GM10847 (cell line): ENCODE data around the gene SIL1.

ENCODE experiments used
- POLR2A ChIP-seq: IDR thresholded peaks from 2 replicates; pipeline ENCODE4 v1.6.1; 2011; ENCODE audit not compliant: insufficient read length; ENCODE audit errors: extremely low read depth

Gene SIL1

GRCh38 chr5:139076111-139076510 lies 122.1 kb downstream of the SIL1 start:
- no peak for TF ChIP-seq POLR2A

GRCh38 chr5:139075066-139076050 lies 122.8 kb downstream of the SIL1 start:
- TF ChIP-seq POLR2A, result no peak

- no peak for TF ChIP-seq POLR2A
Observed at GRCh38 chr5:139068494-139069151, 129.5 kb downstream of the SIL1 start.

- TF ChIP-seq POLR2A, result no peak
Observed at GRCh38 chr5:139068060-139068459, 130.1 kb downstream of the SIL1 start.

GRCh38 chr5:139065306-139065705 lies 132.9 kb downstream of the SIL1 start:
- no peak for TF ChIP-seq POLR2A

- TF ChIP-seq POLR2A, result no peak
Observed at GRCh38 chr5:139064613-139065012, 133.6 kb downstream of the SIL1 start.

- no peak for TF ChIP-seq POLR2A
Observed at GRCh38 chr5:139063664-139064054, 134.5 kb downstream of the SIL1 start.

GRCh38 chr5:139062910-139063663 lies 135.1 kb downstream of the SIL1 start:
- TF ChIP-seq POLR2A, result no peak

- no peak for TF ChIP-seq POLR2A
Observed at GRCh38 chr5:139061856-139062255, 136.3 kb downstream of the SIL1 start.

GRCh38 chr5:139061274-139061673 lies 136.9 kb downstream of the SIL1 start:
- TF ChIP-seq POLR2A, result no peak

- no peak for TF ChIP-seq POLR2A
Observed at GRCh38 chr5:139058121-139058520, 140.0 kb downstream of the SIL1 start.

GRCh38 chr5:139052975-139053374 lies 145.2 kb downstream of the SIL1 start:
- TF ChIP-seq POLR2A, result no peak

- no peak for TF ChIP-seq POLR2A
Observed at GRCh38 chr5:139051392-139051791, 146.8 kb downstream of the SIL1 start.

GRCh38 chr5:139050432-139050831 lies 147.7 kb downstream of the SIL1 start:
- TF ChIP-seq POLR2A, result no peak

GRCh38 chr5:139049780-139050179 lies 148.4 kb downstream of the SIL1 start:
- TF ChIP-seq POLR2A, result no peak
